DOHH2 (cell line): ENCODE measurements around the gene C3orf18.

ENCODE experiments used
- CTCF ChIP-seq: fragments of 200-600 bp; sonication (generic); IDR thresholded peaks from one replicate; pipeline ENCODE4 v1.5.1; 2014; ENCODE audit warnings: antibody characterized with exemption, mild to moderate bottlenecking, low read depth, low read length; ENCODE audit not compliant: poor library complexity, severe bottlenecking
- EZH2phosphoT487 ChIP-seq: fragments of 200-600 bp; sonication (generic); IDR thresholded peaks from 2 replicates; pipeline ENCODE4 v1.6.1; 2017; ENCODE audit warnings: borderline replicate concordance, mild to moderate bottlenecking, antibody characterized with exemption, low read length, moderate library complexity, mixed read lengths

GRCh38 chr3:50523279-50523811 is 44.2 kb downstream of the C3orf18 start:
- TF ChIP-seq CTCF (no peak), EZH2phosphoT487 (no peak)
